ENCODE results near the gene PELI2. TPM values are rescaled to one million over a fixed set of nuclear protein-coding genes. Genes with fewer than 3 reads are reported as not detected.

Gene PELI2
- total RNA-seq, 1 experiment from 2014 or later, result 2.0 TPM

- H2AFZ ChIP-seq (ENCODE audit: low read depth, low read length, poor library complexity, severe bottlenecking), result no peak overlapping the region
- ATAC-seq (no peak), DNase-seq (ENCODE audit: low read depth, low spot score) (no peak)
- TF ChIP-seq RAD21 (IDR thresholded peaks at IDR 0.05; ENCODE audit: low read depth), result no peak
- no peak for TF ChIP-seq TCF7L2 (IDR thresholded peaks at IDR 0.05; ENCODE audit: borderline replicate concordance, extremely low read depth, insufficient read depth, insufficient read length)
- no peak for TF ChIP-seq POLR2A (IDR thresholded peaks at IDR 0.05; ENCODE audit: borderline replicate concordance, extremely low read depth, insufficient read depth, insufficient read length)
- no peak for TF ChIP-seq ELF1 (IDR thresholded peaks at IDR 0.05; ENCODE audit: borderline replicate concordance, low read depth)
- TF ChIP-seq SIN3A (IDR thresholded peaks at IDR 0.05; ENCODE audit: low read depth), result no peak
- no peak for TF ChIP-seq EZH2phosphoT487 (IDR thresholded peaks at IDR 0.05; ENCODE audit: borderline replicate concordance)
- no peak for TF ChIP-seq CTCF (IDR thresholded peaks at IDR 0.05 in 2 of 3, conservative IDR thresholded peaks at IDR 0.05 in 1 of 3; ENCODE audit: borderline replicate concordance in 1 of 3, insufficient read depth in 1 of 3, low read depth in 2 of 3, low read length in 2 of 3)
- TF ChIP-seq SRF (IDR thresholded peaks at IDR 0.05; ENCODE audit: low read depth), result no peak
- TF ChIP-seq ZFX (IDR thresholded peaks at IDR 0.05), result no peak
- no peak for TF ChIP-seq ATF3 (IDR thresholded peaks at IDR 0.05)
- no peak for TF ChIP-seq MAX (IDR thresholded peaks at IDR 0.05)
- no peak for TF ChIP-seq YY1 (IDR thresholded peaks at IDR 0.05; ENCODE audit: extremely low read depth, insufficient replicate concordance, low read depth, low read length)
- H3K27me3 ChIP-seq (ENCODE audit: insufficient read depth, low read length), result peaks cover 24% of the 10 kb centered on the region; the same call in 1 of the 2 replicates
- CTCF ChIA-PET, result no interaction called here
- H3K9me3 ChIP-seq (ENCODE audit: control insufficient read depth in 1 of 2, insufficient read depth in 1 of 2, low read depth in 1 of 2, low read length in 2 of 2), result no peaks in the 10 kb centered on the region
- no peaks in the 10 kb centered on the region for H3K4me1 ChIP-seq (ENCODE audit: control insufficient read depth in 1 of 2, insufficient read depth in 2 of 2, low read length in 2 of 2)
- no peak overlapping the region for H3K9ac ChIP-seq (ENCODE audit: low read length)
- intact Hi-C loops (cut with micrococcal nuclease), result no loop called here
- POLR2A ChIA-PET, result no interaction called here
- H3K9me2 ChIP-seq (ENCODE audit: insufficient read depth), result no peaks in the 10 kb centered on the region
- no peak overlapping the region for H3K4me2 ChIP-seq (ENCODE audit: low read length)
- H3K27ac ChIP-seq (ENCODE audit: low read depth, low read length), result no peak overlapping the region
- H3K4me3 ChIP-seq (replicated peaks in 1 of 2; ENCODE audit: low read depth in 1 of 2, low read length in 2 of 2), result no peak overlapping the region
- RAD21 ChIA-PET (ENCODE audit: low non-redundant PET in 1 of 2, low total read pairs in 2 of 2, uncharacterized antibody in 2 of 2, unreplicated experiment in 2 of 2), result no interaction called here
- H3K79me2 ChIP-seq (ENCODE audit: insufficient read depth, low read length), result no peaks in the 10 kb centered on the region
- no TSS peak for BruUV-seq (replicated peaks)
- no peaks in the 10 kb centered on the region for H4K20me1 ChIP-seq (ENCODE audit: insufficient read depth)
- H3K36me3 ChIP-seq (ENCODE audit: control insufficient read depth in 1 of 2, insufficient read depth in 2 of 2, low read length in 2 of 2), result no peaks in the 10 kb centered on the region
Observed at GRCh38 chr14:56293506-56293905, 175.3 kb downstream of the PELI2 start.
